GM12878 (cell line): ENCODE measurements around the gene ERO1A.

Source experiments
- BRCA1 ChIP-seq: IDR thresholded peaks from 2 replicates; pipeline ENCODE4 v1.6.1; 2011; ENCODE audit warnings: low read depth, low read length, improper control_type of control experiment
- EZH2 ChIP-seq: IDR thresholded peaks from 2 replicates; pipeline ENCODE4 v1.6.1; 2012; ENCODE audit warnings: low read depth, mild to moderate bottlenecking, control low read depth, inconsistent platforms, low read length, borderline replicate concordance; ENCODE audit not compliant: control insufficient read depth
- KAT2A ChIP-seq: conservative IDR thresholded peaks from 2 replicates; pipeline ENCODE4 v1.6.1; 2011; ENCODE audit warnings: low read depth, low read length; ENCODE audit not compliant: control insufficient read depth
- LARP7 ChIP-seq: fragments of 450-650 bp; IDR thresholded peaks from 2 replicates; pipeline ENCODE4 v1.6.1; 2017; ENCODE audit warnings: mild to moderate bottlenecking
- SPI1 ChIP-seq: IDR thresholded peaks from 2 replicates; pipeline ENCODE4 v1.6.1; 2011; ENCODE audit warnings: low read depth, mild to moderate bottlenecking, low read length, moderate library complexity, borderline replicate concordance; ENCODE audit not compliant: insufficient read depth
- TARDBP ChIP-seq: IDR thresholded peaks from 2 replicates; pipeline ENCODE4 v1.6.1; 2016; ENCODE audit warnings: borderline replicate concordance
- TF ChIP-seq, protein P1 (sequence below): fragments of 450-650 bp; IDR thresholded peaks from 2 replicates; pipeline ENCODE4 v1.6.1; 2017; ENCODE audit warnings: mild to moderate bottlenecking, moderate library complexity
- TF ChIP-seq, protein P2 (sequence below): IDR thresholded peaks from 2 replicates; pipeline ENCODE4 v1.6.1; 2012; ENCODE audit warnings: low read depth, low read length, improper control_type of control experiment
- TF ChIP-seq, protein P3 (sequence below), 3 experiments: IDR thresholded peaks in 2 of 3; conservative IDR thresholded peaks in 1 of 3; 2 replicates each; pipeline ENCODE4 v1.5.1; 2011; ENCODE audit warnings: low read depth in 3 of 3, low read length in 3 of 3, mild to moderate bottlenecking in 3 of 3, control low read depth in 2 of 3, moderate library complexity in 2 of 3, inconsistent platforms in 1 of 3, mixed read lengths in 1 of 3; ENCODE audit not compliant: control insufficient read depth in 2 of 3, insufficient read depth in 1 of 3; ENCODE audit errors: extremely low read depth in 1 of 3

DNA sequence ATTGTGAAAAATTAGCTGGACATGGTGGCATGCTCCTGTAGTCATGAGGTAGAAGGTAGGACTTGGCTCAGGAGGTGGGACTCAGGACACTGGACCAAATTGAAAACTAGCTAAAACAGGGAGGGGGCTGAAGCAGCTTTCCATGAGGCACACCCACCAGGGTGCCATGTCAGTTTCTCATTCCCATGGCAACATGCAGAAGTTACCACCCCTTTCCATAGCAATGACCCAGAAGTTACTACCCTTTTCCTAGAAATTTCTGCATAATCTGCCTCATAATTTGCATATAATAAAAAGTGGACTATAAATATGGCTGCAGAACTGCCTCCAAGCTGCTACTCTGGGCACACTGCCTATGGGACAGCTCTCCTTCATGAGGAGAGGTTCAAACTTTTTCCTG, 38.5 kb downstream of the ERO1A start:
- TF ChIP-seq, protein P1, sequence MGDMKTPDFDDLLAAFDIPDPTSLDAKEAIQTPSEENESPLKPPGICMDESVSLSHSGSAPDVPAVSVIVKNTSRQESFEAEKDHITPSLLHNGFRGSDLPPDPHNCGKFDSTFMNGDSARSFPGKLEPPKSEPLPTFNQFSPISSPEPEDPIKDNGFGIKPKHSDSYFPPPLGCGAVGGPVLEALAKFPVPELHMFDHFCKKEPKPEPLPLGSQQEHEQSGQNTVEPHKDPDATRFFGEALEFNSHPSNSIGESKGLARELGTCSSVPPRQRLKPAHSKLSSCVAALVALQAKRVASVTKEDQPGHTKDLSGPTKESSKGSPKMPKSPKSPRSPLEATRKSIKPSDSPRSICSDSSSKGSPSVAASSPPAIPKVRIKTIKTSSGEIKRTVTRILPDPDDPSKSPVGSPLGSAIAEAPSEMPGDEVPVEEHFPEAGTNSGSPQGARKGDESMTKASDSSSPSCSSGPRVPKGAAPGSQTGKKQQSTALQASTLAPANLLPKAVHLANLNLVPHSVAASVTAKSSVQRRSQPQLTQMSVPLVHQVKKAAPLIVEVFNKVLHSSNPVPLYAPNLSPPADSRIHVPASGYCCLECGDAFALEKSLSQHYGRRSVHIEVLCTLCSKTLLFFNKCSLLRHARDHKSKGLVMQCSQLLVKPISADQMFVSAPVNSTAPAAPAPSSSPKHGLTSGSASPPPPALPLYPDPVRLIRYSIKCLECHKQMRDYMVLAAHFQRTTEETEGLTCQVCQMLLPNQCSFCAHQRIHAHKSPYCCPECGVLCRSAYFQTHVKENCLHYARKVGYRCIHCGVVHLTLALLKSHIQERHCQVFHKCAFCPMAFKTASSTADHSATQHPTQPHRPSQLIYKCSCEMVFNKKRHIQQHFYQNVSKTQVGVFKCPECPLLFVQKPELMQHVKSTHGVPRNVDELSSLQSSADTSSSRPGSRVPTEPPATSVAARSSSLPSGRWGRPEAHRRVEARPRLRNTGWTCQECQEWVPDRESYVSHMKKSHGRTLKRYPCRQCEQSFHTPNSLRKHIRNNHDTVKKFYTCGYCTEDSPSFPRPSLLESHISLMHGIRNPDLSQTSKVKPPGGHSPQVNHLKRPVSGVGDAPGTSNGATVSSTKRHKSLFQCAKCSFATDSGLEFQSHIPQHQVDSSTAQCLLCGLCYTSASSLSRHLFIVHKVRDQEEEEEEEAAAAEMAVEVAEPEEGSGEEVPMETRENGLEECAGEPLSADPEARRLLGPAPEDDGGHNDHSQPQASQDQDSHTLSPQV = no peak
- no peak for TF ChIP-seq LARP7
- no peak for TF ChIP-seq SPI1
- TF ChIP-seq, protein P2, sequence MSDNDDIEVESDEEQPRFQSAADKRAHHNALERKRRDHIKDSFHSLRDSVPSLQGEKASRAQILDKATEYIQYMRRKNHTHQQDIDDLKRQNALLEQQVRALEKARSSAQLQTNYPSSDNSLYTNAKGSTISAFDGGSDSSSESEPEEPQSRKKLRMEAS = no peak
- TF ChIP-seq, protein P3, sequence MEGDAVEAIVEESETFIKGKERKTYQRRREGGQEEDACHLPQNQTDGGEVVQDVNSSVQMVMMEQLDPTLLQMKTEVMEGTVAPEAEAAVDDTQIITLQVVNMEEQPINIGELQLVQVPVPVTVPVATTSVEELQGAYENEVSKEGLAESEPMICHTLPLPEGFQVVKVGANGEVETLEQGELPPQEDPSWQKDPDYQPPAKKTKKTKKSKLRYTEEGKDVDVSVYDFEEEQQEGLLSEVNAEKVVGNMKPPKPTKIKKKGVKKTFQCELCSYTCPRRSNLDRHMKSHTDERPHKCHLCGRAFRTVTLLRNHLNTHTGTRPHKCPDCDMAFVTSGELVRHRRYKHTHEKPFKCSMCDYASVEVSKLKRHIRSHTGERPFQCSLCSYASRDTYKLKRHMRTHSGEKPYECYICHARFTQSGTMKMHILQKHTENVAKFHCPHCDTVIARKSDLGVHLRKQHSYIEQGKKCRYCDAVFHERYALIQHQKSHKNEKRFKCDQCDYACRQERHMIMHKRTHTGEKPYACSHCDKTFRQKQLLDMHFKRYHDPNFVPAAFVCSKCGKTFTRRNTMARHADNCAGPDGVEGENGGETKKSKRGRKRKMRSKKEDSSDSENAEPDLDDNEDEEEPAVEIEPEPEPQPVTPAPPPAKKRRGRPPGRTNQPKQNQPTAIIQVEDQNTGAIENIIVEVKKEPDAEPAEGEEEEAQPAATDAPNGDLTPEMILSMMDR (IDR thresholded peaks at IDR 0.05 in 2 of 3, conservative IDR thresholded peaks at IDR 0.05 in 1 of 3; ENCODE audit: control insufficient read depth in 2 of 3, extremely low read depth in 1 of 3, insufficient read depth in 1 of 3, low read depth in 3 of 3, low read length in 3 of 3) = no peak
- TF ChIP-seq BRCA1 = no peak
- TF ChIP-seq EZH2 = no peak
- no peak for TF ChIP-seq TARDBP
- TF ChIP-seq KAT2A = no peak
